ENCODE measurements around the gene KIR3DL1.
"Not testable (repeated sequence)": the region's sequence is repeated elsewhere in the genome, so short reads cannot be mapped to it uniquely, and the experiment has no call there.

GRCh38 chr19:54814571-54814970 is 1.7 kb upstream of the KIR3DL1 start:
- TF ChIP-seq, protein P1, sequence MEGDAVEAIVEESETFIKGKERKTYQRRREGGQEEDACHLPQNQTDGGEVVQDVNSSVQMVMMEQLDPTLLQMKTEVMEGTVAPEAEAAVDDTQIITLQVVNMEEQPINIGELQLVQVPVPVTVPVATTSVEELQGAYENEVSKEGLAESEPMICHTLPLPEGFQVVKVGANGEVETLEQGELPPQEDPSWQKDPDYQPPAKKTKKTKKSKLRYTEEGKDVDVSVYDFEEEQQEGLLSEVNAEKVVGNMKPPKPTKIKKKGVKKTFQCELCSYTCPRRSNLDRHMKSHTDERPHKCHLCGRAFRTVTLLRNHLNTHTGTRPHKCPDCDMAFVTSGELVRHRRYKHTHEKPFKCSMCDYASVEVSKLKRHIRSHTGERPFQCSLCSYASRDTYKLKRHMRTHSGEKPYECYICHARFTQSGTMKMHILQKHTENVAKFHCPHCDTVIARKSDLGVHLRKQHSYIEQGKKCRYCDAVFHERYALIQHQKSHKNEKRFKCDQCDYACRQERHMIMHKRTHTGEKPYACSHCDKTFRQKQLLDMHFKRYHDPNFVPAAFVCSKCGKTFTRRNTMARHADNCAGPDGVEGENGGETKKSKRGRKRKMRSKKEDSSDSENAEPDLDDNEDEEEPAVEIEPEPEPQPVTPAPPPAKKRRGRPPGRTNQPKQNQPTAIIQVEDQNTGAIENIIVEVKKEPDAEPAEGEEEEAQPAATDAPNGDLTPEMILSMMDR (conservative IDR thresholded peaks at IDR 0.05; ENCODE audit: low read depth in 2 of 2) = not testable (repeated sequence)
- not testable (repeated sequence) for TF ChIP-seq ZNF114 (CRISPR knock-in tag; IDR thresholded peaks at IDR 0.05); POLR2AphosphoS5 (IDR thresholded peaks at IDR 0.05; ENCODE audit: low read depth); CREB1 (CRISPR knock-in tag; IDR thresholded peaks at IDR 0.05; ENCODE audit: low read depth); EZH2phosphoT487 (IDR thresholded peaks at IDR 0.05; ENCODE audit: unreplicated experiment); EZH2 (IDR thresholded peaks at IDR 0.05; ENCODE audit: low read depth, unreplicated experiment); REST (IDR thresholded peaks at IDR 0.05; ENCODE audit: unreplicated experiment); ZNF331 (CRISPR knock-in tag; IDR thresholded peaks at IDR 0.05; ENCODE audit: low read depth); JUNB (IDR thresholded peaks at IDR 0.05; ENCODE audit: unreplicated experiment); STAT1 (IDR thresholded peaks at IDR 0.05; ENCODE audit: unreplicated experiment); NANOG (IDR thresholded peaks at IDR 0.05; ENCODE audit: borderline replicate concordance)
- TF ChIP-seq, protein P2, sequence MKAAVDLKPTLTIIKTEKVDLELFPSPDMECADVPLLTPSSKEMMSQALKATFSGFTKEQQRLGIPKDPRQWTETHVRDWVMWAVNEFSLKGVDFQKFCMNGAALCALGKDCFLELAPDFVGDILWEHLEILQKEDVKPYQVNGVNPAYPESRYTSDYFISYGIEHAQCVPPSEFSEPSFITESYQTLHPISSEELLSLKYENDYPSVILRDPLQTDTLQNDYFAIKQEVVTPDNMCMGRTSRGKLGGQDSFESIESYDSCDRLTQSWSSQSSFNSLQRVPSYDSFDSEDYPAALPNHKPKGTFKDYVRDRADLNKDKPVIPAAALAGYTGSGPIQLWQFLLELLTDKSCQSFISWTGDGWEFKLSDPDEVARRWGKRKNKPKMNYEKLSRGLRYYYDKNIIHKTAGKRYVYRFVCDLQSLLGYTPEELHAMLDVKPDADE (IDR thresholded peaks at IDR 0.05) = not testable (repeated sequence)
- TF ChIP-seq, protein P3, sequence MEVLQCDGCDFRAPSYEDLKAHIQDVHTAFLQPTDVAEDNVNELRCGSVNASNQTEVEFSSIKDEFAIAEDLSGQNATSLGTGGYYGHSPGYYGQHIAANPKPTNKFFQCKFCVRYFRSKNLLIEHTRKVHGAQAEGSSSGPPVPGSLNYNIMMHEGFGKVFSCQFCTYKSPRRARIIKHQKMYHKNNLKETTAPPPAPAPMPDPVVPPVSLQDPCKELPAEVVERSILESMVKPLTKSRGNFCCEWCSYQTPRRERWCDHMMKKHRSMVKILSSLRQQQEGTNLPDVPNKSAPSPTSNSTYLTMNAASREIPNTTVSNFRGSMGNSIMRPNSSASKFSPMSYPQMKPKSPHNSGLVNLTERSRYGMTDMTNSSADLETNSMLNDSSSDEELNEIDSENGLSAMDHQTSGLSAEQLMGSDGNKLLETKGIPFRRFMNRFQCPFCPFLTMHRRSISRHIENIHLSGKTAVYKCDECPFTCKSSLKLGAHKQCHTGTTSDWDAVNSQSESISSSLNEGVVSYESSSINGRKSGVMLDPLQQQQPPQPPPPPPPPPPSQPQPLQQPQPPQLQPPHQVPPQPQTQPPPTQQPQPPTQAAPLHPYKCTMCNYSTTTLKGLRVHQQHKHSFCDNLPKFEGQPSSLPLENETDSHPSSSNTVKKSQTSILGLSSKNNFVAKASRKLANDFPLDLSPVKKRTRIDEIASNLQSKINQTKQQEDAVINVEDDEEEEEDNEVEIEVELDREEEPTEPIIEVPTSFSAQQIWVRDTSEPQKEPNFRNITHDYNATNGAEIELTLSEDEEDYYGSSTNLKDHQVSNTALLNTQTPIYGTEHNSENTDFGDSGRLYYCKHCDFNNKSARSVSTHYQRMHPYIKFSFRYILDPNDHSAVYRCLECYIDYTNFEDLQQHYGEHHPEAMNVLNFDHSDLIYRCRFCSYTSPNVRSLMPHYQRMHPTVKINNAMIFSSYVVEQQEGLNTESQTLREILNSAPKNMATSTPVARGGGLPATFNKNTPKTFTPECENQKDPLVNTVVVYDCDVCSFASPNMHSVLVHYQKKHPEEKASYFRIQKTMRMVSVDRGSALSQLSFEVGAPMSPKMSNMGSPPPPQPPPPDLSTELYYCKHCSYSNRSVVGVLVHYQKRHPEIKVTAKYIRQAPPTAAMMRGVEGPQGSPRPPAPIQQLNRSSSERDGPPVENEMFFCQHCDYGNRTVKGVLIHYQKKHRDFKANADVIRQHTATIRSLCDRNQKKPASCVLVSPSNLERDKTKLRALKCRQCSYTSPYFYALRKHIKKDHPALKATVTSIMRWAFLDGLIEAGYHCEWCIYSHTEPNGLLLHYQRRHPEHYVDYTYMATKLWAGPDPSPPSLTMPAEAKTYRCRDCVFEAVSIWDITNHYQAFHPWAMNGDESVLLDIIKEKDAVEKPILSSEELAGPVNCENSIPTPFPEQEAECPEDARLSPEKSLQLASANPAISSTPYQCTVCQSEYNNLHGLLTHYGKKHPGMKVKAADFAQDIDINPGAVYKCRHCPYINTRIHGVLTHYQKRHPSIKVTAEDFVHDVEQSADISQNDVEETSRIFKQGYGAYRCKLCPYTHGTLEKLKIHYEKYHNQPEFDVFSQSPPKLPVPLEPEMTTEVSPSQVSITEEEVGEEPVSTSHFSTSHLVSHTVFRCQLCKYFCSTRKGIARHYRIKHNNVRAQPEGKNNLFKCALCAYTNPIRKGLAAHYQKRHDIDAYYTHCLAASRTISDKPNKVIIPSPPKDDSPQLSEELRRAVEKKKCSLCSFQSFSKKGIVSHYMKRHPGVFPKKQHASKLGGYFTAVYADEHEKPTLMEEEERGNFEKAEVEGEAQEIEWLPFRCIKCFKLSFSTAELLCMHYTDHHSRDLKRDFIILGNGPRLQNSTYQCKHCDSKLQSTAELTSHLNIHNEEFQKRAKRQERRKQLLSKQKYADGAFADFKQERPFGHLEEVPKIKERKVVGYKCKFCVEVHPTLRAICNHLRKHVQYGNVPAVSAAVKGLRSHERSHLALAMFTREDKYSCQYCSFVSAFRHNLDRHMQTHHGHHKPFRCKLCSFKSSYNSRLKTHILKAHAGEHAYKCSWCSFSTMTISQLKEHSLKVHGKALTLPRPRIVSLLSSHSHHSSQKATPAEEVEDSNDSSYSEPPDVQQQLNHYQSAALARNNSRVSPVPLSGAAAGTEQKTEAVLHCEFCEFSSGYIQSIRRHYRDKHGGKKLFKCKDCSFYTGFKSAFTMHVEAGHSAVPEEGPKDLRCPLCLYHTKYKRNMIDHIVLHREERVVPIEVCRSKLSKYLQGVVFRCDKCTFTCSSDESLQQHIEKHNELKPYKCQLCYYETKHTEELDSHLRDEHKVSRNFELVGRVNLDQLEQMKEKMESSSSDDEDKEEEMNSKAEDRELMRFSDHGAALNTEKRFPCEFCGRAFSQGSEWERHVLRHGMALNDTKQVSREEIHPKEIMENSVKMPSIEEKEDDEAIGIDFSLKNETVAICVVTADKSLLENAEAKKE (CRISPR knock-in tag; IDR thresholded peaks at IDR 0.05) = not testable (repeated sequence)
